Testis (tissue), 2 donors: ENCODE measurements around the gene ACE.

Experiments
- CTCF ChIP-seq, 3 experiments: fragments of 450-650 bp in 2 of 3; fragments of 200-600 bp in 1 of 3; sonication (generic) in 1 of 3; IDR thresholded peaks; one replicate each; pipeline ENCODE4 v1.5.1; 2016 to 2019; ENCODE audit warnings: antibody characterized with exemption in 3 of 3, mild to moderate bottlenecking in 2 of 3, moderate library complexity in 1 of 3
- POLR2A ChIP-seq: fragments of 450-650 bp; IDR thresholded peaks from one replicate; pipeline ENCODE4 v1.6.1; 2017; ENCODE audit warnings: antibody characterized with exemption, mild to moderate bottlenecking, moderate library complexity

- TF ChIP-seq CTCF (IDR thresholded peaks at IDR 0.05) (no peak), POLR2A (no peak)
These were observed 42.4 kb downstream of the ACE start for GRCh38 chr17:63519116-63519881.
